ENCODE measurements around the gene SLIT3.

- no peak for TF ChIP-seq EZH2 (IDR thresholded peaks at IDR 0.05)
- no peak for TF ChIP-seq POLR2AphosphoS5 (IDR thresholded peaks at IDR 0.05; ENCODE audit: borderline replicate concordance, low read depth, low read length)
- no peak for TF ChIP-seq FOXP2 (optimal IDR thresholded peaks at IDR 0.05; ENCODE audit: control extremely low read depth, extremely low read length, insufficient read depth)
These were observed 1.0 kb upstream of the SLIT3 start for GRCh38 chr5:169301986-169302385.

All from SK-N-MC (cell line).